ENCODE results near the gene CUTA. TPM values are rescaled to one million over a fixed set of nuclear protein-coding genes. Genes with fewer than 3 reads are reported as not detected.

CUTA gene
- total and polyA plus RNA-seq, 2 experiments from 2014 or later = 207 to 421 TPM

DNA sequence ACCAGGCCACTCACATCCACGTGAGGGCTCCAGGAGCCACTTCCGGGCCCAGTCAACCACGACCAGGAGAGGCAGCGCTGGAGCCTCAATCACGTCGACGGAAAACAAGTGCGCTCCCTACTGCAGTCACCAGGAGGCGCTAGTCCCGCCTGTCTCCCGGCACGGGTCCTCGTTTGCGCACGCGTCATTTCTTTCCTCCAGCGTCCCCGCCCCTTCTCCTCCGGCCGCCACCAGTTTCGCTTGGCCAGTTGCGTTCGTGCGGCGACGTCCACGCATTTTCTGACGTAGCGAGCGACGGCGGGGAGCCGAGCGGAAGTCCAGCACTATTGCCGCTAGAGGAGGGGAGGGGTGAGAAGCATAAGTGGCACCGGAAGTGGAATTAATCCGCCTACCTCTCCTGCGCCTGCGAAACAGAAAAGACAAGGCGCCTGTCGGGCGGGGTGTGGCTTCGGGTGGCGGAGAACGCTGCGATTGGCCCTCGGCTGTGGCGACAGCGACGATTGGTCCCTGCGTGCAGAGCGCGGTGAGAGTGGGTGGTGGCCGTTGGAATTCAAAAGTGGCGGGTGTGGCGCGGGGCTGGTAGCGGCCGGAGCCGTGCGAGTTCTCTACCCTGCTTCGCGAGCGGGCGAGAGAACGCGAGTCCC, 26.5 kb downstream of the CUTA start, which contains the start of gene KIFC1:
Gene KIFC1, plus strand, starts transcription at position 546 of the 644 bp plus-strand sequence. CDS start 163 bp downstream, outside the sequence.
- peaks cover 28% of the 10 kb centered on the region for H3K4me1 Mint-ChIP-seq
- Histone ChIP-seq H3K9me2 (ENCODE audit: insufficient read depth) (no peaks in the 10 kb centered on the region), H3K36me3 (ENCODE audit: insufficient read depth) (no peaks in the 10 kb centered on the region), H3K27me3 (ENCODE audit: insufficient read depth) (no peaks in the 10 kb centered on the region), H3K79me2 (replicated peaks; ENCODE audit: insufficient read depth) (peaks cover 46% of the 10 kb centered on the region), H3K4me3 (peak within 1 kb of the TSS; percentile 92), H3K4me2 (peak within 1 kb of the TSS; percentile 94), H3K4me1 (ENCODE audit: insufficient read depth) (peaks cover 8% of the 10 kb centered on the region), H3F3A (replicated peaks; ENCODE audit: low read depth) (peaks cover 5% of the 10 kb centered on the region; the same call in 1 of the 2 replicates), H3K27ac (ENCODE audit: low read depth) (peak within 1 kb of the TSS; percentile 92), H4K20me1 (replicated peaks; ENCODE audit: insufficient read depth) (peaks cover 40% of the 10 kb centered on the region), H2AFZ (peak within 1 kb of the TSS; percentile 64)
- H3K27me3 Mint-ChIP-seq (ENCODE audit: insufficient read depth, low read depth, poor library complexity) = peaks cover 5% of the 10 kb centered on the region
- DNase-seq (ENCODE audit: low spot score) (peak; percentile 99), ATAC-seq (peak; percentile 95)
- TF ChIP-seq ZNF462 (CRISPR knock-in tag; IDR thresholded peaks at IDR 0.05) (no peak), CTCF (conservative IDR thresholded peaks at IDR 0.05; ENCODE audit: low read depth in 2 of 2) (peak; percentile 73 to 96), CREB1 (CRISPR knock-in tag; IDR thresholded peaks at IDR 0.05; ENCODE audit: low read depth) (peak; percentile 91), POLR2AphosphoS5 (IDR thresholded peaks at IDR 0.05; ENCODE audit: low read depth) (peak; percentile 64), REST (IDR thresholded peaks at IDR 0.05; ENCODE audit: unreplicated experiment) (no peak)
- TF ChIP-seq, protein P1, sequence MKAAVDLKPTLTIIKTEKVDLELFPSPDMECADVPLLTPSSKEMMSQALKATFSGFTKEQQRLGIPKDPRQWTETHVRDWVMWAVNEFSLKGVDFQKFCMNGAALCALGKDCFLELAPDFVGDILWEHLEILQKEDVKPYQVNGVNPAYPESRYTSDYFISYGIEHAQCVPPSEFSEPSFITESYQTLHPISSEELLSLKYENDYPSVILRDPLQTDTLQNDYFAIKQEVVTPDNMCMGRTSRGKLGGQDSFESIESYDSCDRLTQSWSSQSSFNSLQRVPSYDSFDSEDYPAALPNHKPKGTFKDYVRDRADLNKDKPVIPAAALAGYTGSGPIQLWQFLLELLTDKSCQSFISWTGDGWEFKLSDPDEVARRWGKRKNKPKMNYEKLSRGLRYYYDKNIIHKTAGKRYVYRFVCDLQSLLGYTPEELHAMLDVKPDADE (IDR thresholded peaks at IDR 0.05) = peak; percentile 48; the same call in 1 of the 2 replicates
- H3K9me3 Mint-ChIP-seq = no peaks in the 10 kb centered on the region; the same call in 2 of the 3 replicates
- H3K4me3 Mint-ChIP-seq = peak within 1 kb of the TSS; percentile 91
- H3K27ac Mint-ChIP-seq = peak within 1 kb of the TSS; percentile 94
- peaks cover 4% of the 10 kb centered on the region; the same call in 2 of the 3 replicates for H3K36me3 Mint-ChIP-seq (ENCODE audit: low read depth)

All from GM23338 (cell line).